GM12878 (cell line): ENCODE data around the gene MRAS. TPM values are rescaled to one million over a fixed set of nuclear protein-coding genes. Genes with fewer than 3 reads are reported as not detected.

Experiments
- ATAC-seq: fragments of 200-7000 bp; cut with Tn5 transposase; 3 replicates; pipeline ENCODE4 v1.9.1; 2020; ENCODE audit warnings: mild to moderate bottlenecking, moderate library complexity
- BruUV-seq: library from RNA; stranded (reverse); fragments of 400-500 nt; replicated peaks from 2 replicates; lab custom pipeline; 2021; lab: Mats Ljungman, UMichigan
- CTCF ChIA-PET: fragments of 300-600 bp; sonication (Branson Sonifier 250); formaldehyde crosslinking; extraction: SDS; loops from one replicate; lab custom pipeline; 2021; ENCODE audit warnings: inconsistent platforms; lab: Yijun Ruan, JAX
- POLR2A ChIA-PET: fragments of 350-600 bp; formaldehyde crosslinking; extraction: SDS; loops from one replicate; lab custom pipeline; 2021; ENCODE audit warnings: inconsistent platforms; lab: Charles Lee
- RAD21 ChIA-PET: fragments of 300-600 bp; sonication (Branson Sonifier 250); formaldehyde crosslinking; loops from one replicate; lab custom pipeline; 2023; ENCODE audit warnings: antibody characterized with exemption; ENCODE audit not compliant: unreplicated experiment; lab: Charles Lee
- SMC1A ChIA-PET: fragments of 300-600 bp; sonication (Branson Sonifier 250); formaldehyde crosslinking; loops from one replicate; lab custom pipeline; 2023; ENCODE audit not compliant: unreplicated experiment, uncharacterized antibody; lab: Charles Lee
- DNase-seq: peaks from one replicate; pipeline ENCODE4 v3.0.0-alpha.2; 2011; ENCODE audit warnings: low read depth, low spot score
- FAIRE-seq: peaks from 3 replicates; lab custom pipeline; 2011; peaks lifted over from hg19 to GRCh38; lab: Jason Lieb, UNC
- H2AFZ ChIP-seq: 2 replicates; pipeline ENCODE4 v1.6.0; 2011; ENCODE audit warnings: low read depth, low read length, control low read depth; ENCODE audit not compliant: control insufficient read depth
- H3K27ac ChIP-seq: 2 replicates; pipeline ENCODE4 v1.5.1; 2011; ENCODE audit warnings: control low read depth; ENCODE audit not compliant: control insufficient read depth, insufficient read depth
- H3K27me3 ChIP-seq, 2 experiments: replicated peaks in 1 of 2; 2 replicates each; pipeline versions ENCODE4 v1.6.0 to v1.6.1; 2011; ENCODE audit warnings: low read length in 1 of 2; ENCODE audit not compliant: control insufficient read depth in 2 of 2, insufficient read depth in 2 of 2
- H3K36me3 ChIP-seq, 2 experiments: 2 replicates each; pipeline ENCODE4 v1.5.1; 2011; ENCODE audit warnings: low read length in 1 of 2; ENCODE audit not compliant: control insufficient read depth in 2 of 2, insufficient read depth in 2 of 2
- H3K4me1 ChIP-seq: 2 replicates; pipeline ENCODE4 v1.6.1; 2011; ENCODE audit warnings: mild to moderate bottlenecking, low read length, moderate library complexity, mixed read lengths; ENCODE audit not compliant: control insufficient read depth, insufficient read depth
- H3K4me2 ChIP-seq: 2 replicates; pipeline ENCODE4 v1.6.0; 2011; ENCODE audit warnings: control low read depth; ENCODE audit not compliant: control insufficient read depth, insufficient read depth
- H3K4me3 ChIP-seq: fragments of 200-600 bp; sonication (generic); 2 replicates; pipeline ENCODE4 v1.5.1; 2016
- H3K79me2 ChIP-seq: 2 replicates; pipeline ENCODE4 v1.6.0; 2011; ENCODE audit warnings: low read length; ENCODE audit not compliant: control insufficient read depth, insufficient read depth
- H3K9ac ChIP-seq: 2 replicates; pipeline ENCODE4 v1.8.0; 2011; ENCODE audit warnings: low read length, control low read depth, mixed read lengths; ENCODE audit not compliant: control insufficient read depth, insufficient read depth
- H3K9me3 ChIP-seq: replicated peaks from 3 replicates; pipeline ENCODE4 v1.5.1; 2011; ENCODE audit warnings: mild to moderate bottlenecking, low read length; ENCODE audit not compliant: control insufficient read depth, insufficient read depth
- H4K20me1 ChIP-seq: 2 replicates; pipeline ENCODE4 v1.6.0; 2011; ENCODE audit not compliant: control insufficient read depth, insufficient read depth
- BHLHE40 ChIP-seq, 2 experiments: fragments of 450-650 bp in 1 of 2; IDR thresholded peaks; 2 replicates each; pipeline ENCODE4 v1.6.1; 2011 to 2017; ENCODE audit warnings: low read depth in 2 of 2, borderline replicate concordance in 1 of 2, improper control_type of control experiment in 1 of 2, low read length in 1 of 2, mild to moderate bottlenecking in 1 of 2
- CBFB ChIP-seq: IDR thresholded peaks from 2 replicates; pipeline ENCODE4 v1.6.1; 2016; ENCODE audit warnings: antibody characterized with exemption, low read depth
- EP300 ChIP-seq, 2 experiments: fragments of 150-350 bp in 1 of 2; IDR thresholded peaks; 2 replicates each; pipeline ENCODE4 v1.6.1; 2011 to 2012; ENCODE audit warnings: low read depth in 2 of 2, low read length in 2 of 2, borderline replicate concordance in 1 of 2, improper control_type of control experiment in 1 of 2, inconsistent platforms in 1 of 2; ENCODE audit not compliant: control insufficient read depth in 1 of 2
- FOS ChIP-seq: IDR thresholded peaks from 3 replicates; pipeline ENCODE4 v1.6.1; 2011; ENCODE audit warnings: borderline replicate concordance; ENCODE audit not compliant: insufficient read length; ENCODE audit errors: extremely low read depth
- HCFC1 ChIP-seq: fragments of 150-350 bp; IDR thresholded peaks from 2 replicates; pipeline ENCODE4 v1.6.1; 2014; ENCODE audit warnings: low read length
- HDAC6 ChIP-seq: fragments of 200-600 bp; sonication (generic); IDR thresholded peaks from one replicate; pipeline ENCODE4 v1.8.0; 2017; ENCODE audit warnings: antibody characterized with exemption; ENCODE audit not compliant: unreplicated experiment
- MTA3 ChIP-seq: IDR thresholded peaks from 2 replicates; pipeline ENCODE4 v1.6.1; 2012; ENCODE audit warnings: low read length, inconsistent platforms, borderline replicate concordance
- POU2F2 ChIP-seq: IDR thresholded peaks from 3 replicates; pipeline ENCODE4 v1.6.1; 2011; ENCODE audit warnings: low read depth, mild to moderate bottlenecking, low read length, borderline replicate concordance
- RB1 ChIP-seq: fragments of 450-650 bp; formaldehyde crosslinking; IDR thresholded peaks from 2 replicates; pipeline ENCODE4 v1.6.1; 2017; ENCODE audit warnings: mild to moderate bottlenecking, borderline replicate concordance
- RBBP5 ChIP-seq: fragments of 200-600 bp; sonication (generic); conservative IDR thresholded peaks from 2 replicates; pipeline ENCODE4 v1.6.1; 2016
- RCOR1 ChIP-seq: conservative IDR thresholded peaks from 2 replicates; pipeline ENCODE4 v1.6.1; 2012; ENCODE audit warnings: low read depth, low read length, improper control_type of control experiment
- SIN3A ChIP-seq: IDR thresholded peaks from 2 replicates; pipeline ENCODE4 v1.6.1; 2012; ENCODE audit warnings: low read depth, low read length, improper control_type of control experiment
- SRF ChIP-seq, 2 experiments: IDR thresholded peaks; 2 replicates each; pipeline ENCODE4 v1.6.1; 2011; ENCODE audit warnings: low read depth in 2 of 2, low read length in 2 of 2, mild to moderate bottlenecking in 1 of 2, moderate library complexity in 1 of 2
- TCF3 ChIP-seq: IDR thresholded peaks from 2 replicates; pipeline ENCODE4 v1.6.1; 2012; ENCODE audit warnings: low read depth, mild to moderate bottlenecking, low read length, borderline replicate concordance; ENCODE audit not compliant: insufficient read depth
- ZNF217 ChIP-seq: fragments of 450-650 bp; IDR thresholded peaks from 2 replicates; pipeline ENCODE4 v1.6.1; 2017; ENCODE audit warnings: antibody characterized with exemption, mild to moderate bottlenecking
- WGBS: methylation state at CpG from one replicate; pipeline ENCODE4 v1.1.6; 2016; ENCODE audit warnings: low lambda C conversion rate; ENCODE audit not compliant: insufficient replicate concordance, insufficient coverage; ENCODE audit errors: missing lambda C conversion rate; 5-methylcytosine and 5-hydroxymethylcytosine counted together
- in situ Hi-C: fragments of 300-500 bp; cut with MboI; formaldehyde crosslinking; loops from 9 replicates; pipeline ENCODE4 v1.14.3; 2018; ENCODE audit warnings: mixed read lengths
- intact Hi-C: fragments of 100-400 bp; cut with micrococcal nuclease; formaldehyde crosslinking; loops from one replicate; pipeline ENCODE4 v1.14.2; 2022; ENCODE audit not compliant: unreplicated experiment
- polyA plus RNA-seq, 11 experiments: library from polyadenylated mRNA; depleted of rRNA in 4 of 11; unstranded in 6 of 11; stranded (reverse) in 5 of 11; fragments of >200 nt; fragmentation: Nextera tagmentation in 4 of 11; fragmentation: Illumina TruSeq in 1 of 11; extraction: Ambion mirVana in 4 of 11; extraction: Trizol in 1 of 11; gene quantifications; 1 replicate in 1 of 11; 2 replicates in 10 of 11; pipeline versions ENCODE4 v1.2.1 to v1.2.3, GENCODE V29; 2011 to 2016; ENCODE audit warnings: inconsistent platforms in 2 of 11, missing spikeins in 2 of 11, low read depth in 1 of 11
- total RNA-seq, 4 experiments: library from RNA; depleted of rRNA in 3 of 4; stranded (reverse); fragments of >200 nt in 3 of 4; fragmentation: Illumina TruSeq in 1 of 4; extraction: Trizol in 1 of 4; gene quantifications; 2 replicates each; pipeline versions ENCODE4 v1.2.1 to v1.2.3, GENCODE V29; 2013 to 2021
- TF ChIP-seq, protein P1 (sequence below): fragments of 450-650 bp; IDR thresholded peaks from 2 replicates; pipeline ENCODE4 v1.6.1; 2014; ENCODE audit warnings: mild to moderate bottlenecking

Gene MRAS
- total and polyA plus RNA-seq, 10 of the 15 experiments (the other 5 are each of a cell fraction or from before 2014, with no cell fraction given) = 0.01 to 0.44 (median 0.17) TPM; not detected in 6

DNA sequence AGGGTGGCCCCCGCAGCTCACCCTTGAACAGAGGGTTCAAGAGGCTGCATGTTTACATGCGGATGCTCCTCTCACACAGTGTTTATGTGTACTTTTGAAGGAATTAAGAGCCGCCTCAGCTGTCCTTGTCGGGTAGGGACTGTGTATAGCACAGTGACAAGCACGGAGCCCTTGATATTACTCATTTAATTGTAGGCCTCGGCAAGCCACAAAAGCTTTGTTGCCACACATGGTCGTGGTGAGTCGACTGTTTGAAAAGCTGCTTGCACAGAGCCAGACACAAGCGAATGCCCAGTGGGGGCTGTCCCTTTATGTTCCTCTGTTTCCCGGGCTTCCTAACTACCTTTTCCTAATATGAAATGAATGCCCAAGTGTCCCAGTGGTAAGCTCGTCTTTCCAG, 90.5 kb downstream of the MRAS start (continued):
- TF ChIP-seq RB1 (no peak), BHLHE40 (IDR thresholded peaks at IDR 0.05; ENCODE audit: borderline replicate concordance in 1 of 2, low read depth in 2 of 2, low read length in 1 of 2) (no peak), RBBP5 (no peak), HDAC6 (no peak), SIN3A (no peak), TCF3 (no peak), CBFB (no peak), SRF (IDR thresholded peaks at IDR 0.05; ENCODE audit: low read depth in 2 of 2, low read length in 2 of 2) (no peak)
- TF ChIP-seq, all 136 proteins: peak for 0

DNA sequence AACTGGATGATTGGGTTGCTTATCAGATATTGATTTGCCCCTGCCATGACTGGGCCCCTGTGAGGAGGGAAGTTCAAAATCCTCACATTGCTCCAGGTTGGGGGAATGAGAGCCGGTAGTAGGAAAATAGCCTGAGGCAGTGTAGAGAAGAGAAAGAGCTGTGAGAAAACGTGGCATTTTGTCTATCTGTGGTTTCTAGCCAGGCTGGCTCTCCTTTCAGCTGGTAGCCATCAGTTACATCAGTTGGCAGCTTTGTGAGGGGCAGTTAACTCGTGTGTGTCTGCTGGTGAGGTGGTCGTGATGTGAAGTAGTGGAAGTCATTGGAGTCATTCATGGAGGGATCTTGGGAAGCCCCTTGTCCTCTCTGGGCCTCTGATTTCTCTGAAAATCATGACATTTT, 91.3 kb downstream of the MRAS start:
- FAIRE-seq (no peak), DNase-seq (no peak), ATAC-seq (no peak)
- no peaks in the 10 kb centered on the region for H3K9me3 ChIP-seq
- no peak overlapping the region for H2AFZ ChIP-seq
- no peak overlapping the region for H3K27ac ChIP-seq
- TF ChIP-seq POU2F2 (no peak), MTA3 (no peak), HCFC1 (no peak), FOS (no peak), EP300 (IDR thresholded peaks at IDR 0.05; ENCODE audit: borderline replicate concordance in 1 of 2, control insufficient read depth in 1 of 2, low read depth in 2 of 2, low read length in 2 of 2) (no peak), RCOR1 (no peak), ZNF217 (no peak)
- TF ChIP-seq, protein P1, sequence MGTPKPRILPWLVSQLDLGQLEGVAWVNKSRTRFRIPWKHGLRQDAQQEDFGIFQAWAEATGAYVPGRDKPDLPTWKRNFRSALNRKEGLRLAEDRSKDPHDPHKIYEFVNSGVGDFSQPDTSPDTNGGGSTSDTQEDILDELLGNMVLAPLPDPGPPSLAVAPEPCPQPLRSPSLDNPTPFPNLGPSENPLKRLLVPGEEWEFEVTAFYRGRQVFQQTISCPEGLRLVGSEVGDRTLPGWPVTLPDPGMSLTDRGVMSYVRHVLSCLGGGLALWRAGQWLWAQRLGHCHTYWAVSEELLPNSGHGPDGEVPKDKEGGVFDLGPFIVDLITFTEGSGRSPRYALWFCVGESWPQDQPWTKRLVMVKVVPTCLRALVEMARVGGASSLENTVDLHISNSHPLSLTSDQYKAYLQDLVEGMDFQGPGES = no peak
- BruUV-seq = no TSS peak
- POLR2A ChIA-PET = no interaction called here
- CTCF ChIA-PET = no interaction called here
- no peak overlapping the region for H3K4me3 ChIP-seq
- no peaks in the 10 kb centered on the region for H4K20me1 ChIP-seq
- 23% methylated on average over 4 of the region's 4 CpGs for WGBS
- intact Hi-C loops = no loop called here
- no peak overlapping the region for H3K4me2 ChIP-seq
- peaks cover 5 to 8% of the 10 kb centered on the region in 2 experiments; a peak in 3 of 4 replicates for H3K27me3 ChIP-seq
- RAD21 ChIA-PET = no interaction called here
- in situ Hi-C loops = no loop called here
- SMC1A ChIA-PET = no interaction called here
- no peaks in the 10 kb centered on the region for H3K4me1 ChIP-seq
- H3K9ac ChIP-seq = no peak overlapping the region
- H3K36me3 ChIP-seq = no peaks in the 10 kb centered on the region
- no peaks in the 10 kb centered on the region for H3K79me2 ChIP-seq
